Chondrocyte (in vitro differentiated cells): ENCODE results near the gene NOTCH1. TPM values are rescaled to one million over a fixed set of nuclear protein-coding genes. Genes with fewer than 3 reads are reported as not detected.
A peak's percentile ranks its signal among the peaks of the same experiment; 100 is the strongest.

Source experiments
- DNase-seq: peaks from one replicate; pipeline ENCODE4 v3.0.0; 2021; ENCODE audit warnings: mixed read lengths, low spot score
- H3K27ac Mint-ChIP-seq: one replicate; pipeline ENCODE4 v1.8.0; 2021; ENCODE audit warnings: mild to moderate bottlenecking, moderate library complexity, mixed read lengths; ENCODE audit not compliant: unreplicated experiment
- H3K27me3 Mint-ChIP-seq: 2 replicates; pipeline ENCODE4 v1.8.0; 2021; ENCODE audit warnings: low read depth, mixed read lengths
- H3K36me3 Mint-ChIP-seq: 2 replicates; pipeline ENCODE4 v1.8.0; 2021; ENCODE audit warnings: low read depth, mixed read lengths
- H3K4me1 Mint-ChIP-seq: 2 replicates; pipeline ENCODE4 v1.8.0; 2021; ENCODE audit warnings: low read depth, mild to moderate bottlenecking, mixed read lengths
- H3K4me3 Mint-ChIP-seq: one replicate; pipeline ENCODE4 v1.8.0; 2021; ENCODE audit warnings: mild to moderate bottlenecking, moderate library complexity, mixed read lengths; ENCODE audit not compliant: unreplicated experiment
- H3K9me3 Mint-ChIP-seq: 2 replicates; pipeline ENCODE4 v1.8.0; 2021; ENCODE audit warnings: low read depth, mixed read lengths
- CTCF ChIP-seq: fragments of 200-600 bp; sonication (generic); IDR thresholded peaks from 2 replicates; pipeline ENCODE4 v1.5.0; 2021; ENCODE audit warnings: antibody characterized with exemption, mild to moderate bottlenecking, moderate library complexity
- total RNA-seq: library from RNA; stranded (reverse); gene quantifications from 3 replicates; pipeline ENCODE4 v1.2.1, GENCODE V29; 2021

NOTCH1 gene
- total RNA-seq, 1 donor from 2014 or later: 28.7 TPM

GRCh38 chr9:136571531-136571930 lies 25.7 kb upstream of the NOTCH1 start:
- Mint-ChIP-seq H3K4me1 (peaks cover 69% of the 10 kb centered on the region), H3K27me3 (no peaks in the 10 kb centered on the region), H3K9me3 (no peaks in the 10 kb centered on the region), H3K4me3 (peak overlapping the region; percentile 61), H3K36me3 (no peaks in the 10 kb centered on the region), H3K27ac (peak overlapping the region; percentile 92)
- no peak for DNase-seq
- TF ChIP-seq CTCF: no peak

- no peak for DNase-seq
- Mint-ChIP-seq H3K9me3 (no peaks in the 10 kb centered on the region), H3K36me3 (no peaks in the 10 kb centered on the region), H3K27ac (peak overlapping the region; percentile 92), H3K4me3 (no peak overlapping the region), H3K4me1 (peaks cover 69% of the 10 kb centered on the region), H3K27me3 (no peaks in the 10 kb centered on the region)
- TF ChIP-seq CTCF: no peak
Measured at GRCh38 chr9:136570916-136571315, 25.1 kb upstream of the NOTCH1 start.

GRCh38 chr9:136570191-136570845 lies 24.5 kb upstream of the NOTCH1 start:
- no peak overlapping the region for H3K4me3 Mint-ChIP-seq
- no peaks in the 10 kb centered on the region for H3K36me3 Mint-ChIP-seq
- H3K9me3 Mint-ChIP-seq: no peaks in the 10 kb centered on the region
- H3K27ac Mint-ChIP-seq: no peak overlapping the region
- H3K4me1 Mint-ChIP-seq: peaks cover 75% of the 10 kb centered on the region
- TF ChIP-seq CTCF: no peak
- no peaks in the 10 kb centered on the region for H3K27me3 Mint-ChIP-seq
- DNase-seq: no peak

- Mint-ChIP-seq H3K4me3 (no peak overlapping the region), H3K4me1 (peaks cover 82% of the 10 kb centered on the region), H3K36me3 (no peaks in the 10 kb centered on the region), H3K9me3 (no peaks in the 10 kb centered on the region), H3K27ac (no peak overlapping the region), H3K27me3 (no peaks in the 10 kb centered on the region)
- no peak for TF ChIP-seq CTCF
- no peak for DNase-seq
Measured at GRCh38 chr9:136569526-136570148, 23.8 kb upstream of the NOTCH1 start.

- Mint-ChIP-seq H3K9me3 (no peaks in the 10 kb centered on the region), H3K27ac (peak overlapping the region; percentile 84), H3K27me3 (no peaks in the 10 kb centered on the region), H3K36me3 (no peaks in the 10 kb centered on the region), H3K4me3 (no peak overlapping the region), H3K4me1 (peaks cover 77% of the 10 kb centered on the region)
- no peak for TF ChIP-seq CTCF
- no peak for DNase-seq
Measured at GRCh38 chr9:136568288-136569081, 22.6 kb upstream of the NOTCH1 start.
